ENCODE measurements around the gene PLA2G12B.

DNA sequence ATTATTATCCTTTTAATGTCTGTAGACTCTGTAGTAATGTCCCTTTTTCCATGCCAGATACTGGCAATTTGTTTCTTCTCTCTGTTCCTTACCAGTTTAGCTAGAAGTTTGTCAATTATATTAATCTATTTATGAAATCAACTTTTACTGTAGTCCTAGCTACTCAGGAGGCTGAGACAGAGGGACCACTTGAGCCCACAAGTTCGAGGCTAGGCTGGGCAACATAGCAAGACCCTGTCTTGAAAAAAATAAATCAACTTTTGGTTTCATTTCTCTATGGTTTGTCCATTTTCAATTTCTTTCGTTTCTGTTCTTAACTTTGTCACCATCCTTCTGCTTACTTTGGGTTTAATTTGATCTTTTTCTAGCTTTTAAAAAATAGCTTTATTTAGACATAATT is 42.5 kb upstream of the PLA2G12B start:
- TF ChIP-seq, protein P1, sequence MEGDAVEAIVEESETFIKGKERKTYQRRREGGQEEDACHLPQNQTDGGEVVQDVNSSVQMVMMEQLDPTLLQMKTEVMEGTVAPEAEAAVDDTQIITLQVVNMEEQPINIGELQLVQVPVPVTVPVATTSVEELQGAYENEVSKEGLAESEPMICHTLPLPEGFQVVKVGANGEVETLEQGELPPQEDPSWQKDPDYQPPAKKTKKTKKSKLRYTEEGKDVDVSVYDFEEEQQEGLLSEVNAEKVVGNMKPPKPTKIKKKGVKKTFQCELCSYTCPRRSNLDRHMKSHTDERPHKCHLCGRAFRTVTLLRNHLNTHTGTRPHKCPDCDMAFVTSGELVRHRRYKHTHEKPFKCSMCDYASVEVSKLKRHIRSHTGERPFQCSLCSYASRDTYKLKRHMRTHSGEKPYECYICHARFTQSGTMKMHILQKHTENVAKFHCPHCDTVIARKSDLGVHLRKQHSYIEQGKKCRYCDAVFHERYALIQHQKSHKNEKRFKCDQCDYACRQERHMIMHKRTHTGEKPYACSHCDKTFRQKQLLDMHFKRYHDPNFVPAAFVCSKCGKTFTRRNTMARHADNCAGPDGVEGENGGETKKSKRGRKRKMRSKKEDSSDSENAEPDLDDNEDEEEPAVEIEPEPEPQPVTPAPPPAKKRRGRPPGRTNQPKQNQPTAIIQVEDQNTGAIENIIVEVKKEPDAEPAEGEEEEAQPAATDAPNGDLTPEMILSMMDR (IDR thresholded peaks at IDR 0.05) = no peak
- no peak for TF ChIP-seq EP300 (IDR thresholded peaks at IDR 0.05)
- no peak for TF ChIP-seq POLR2AphosphoS5 (IDR thresholded peaks at IDR 0.05)

Data from gastroesophageal sphincter (tissue), 3 donors.